NCI-H748 (cell line): ENCODE results near the gene SIX2.

Experiments used
- DNase-seq: peaks from one replicate; lab custom pipeline; 2025; ENCODE audit not compliant: unreplicated experiment; lab: John Stamatoyannopoulos, UW

Gene SIX2

GRCh38 chr2:44967727-44968432, 41.4 kb downstream of the SIX2 start:
- DNase-seq, result no peak

DNA sequence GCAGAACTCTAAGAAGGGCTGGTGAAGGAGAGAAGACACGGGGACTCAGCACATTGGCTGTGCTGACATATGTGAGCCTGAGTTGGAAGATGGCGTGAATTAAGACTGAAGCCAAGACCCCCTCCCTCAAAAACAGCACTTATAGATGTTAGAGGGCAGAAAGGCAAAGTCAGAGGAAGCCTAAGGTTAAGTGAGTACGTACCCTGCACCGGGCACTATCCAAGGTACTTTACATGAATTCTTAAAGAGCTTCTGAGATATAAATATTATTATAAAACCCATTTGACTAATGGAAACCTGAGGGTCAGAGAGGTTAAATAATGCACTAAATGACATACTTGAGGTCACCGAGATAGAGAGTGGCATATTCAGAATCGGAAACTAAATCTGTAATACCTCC, 42.2 kb downstream of the SIX2 start:
- no peak for DNase-seq

DNA sequence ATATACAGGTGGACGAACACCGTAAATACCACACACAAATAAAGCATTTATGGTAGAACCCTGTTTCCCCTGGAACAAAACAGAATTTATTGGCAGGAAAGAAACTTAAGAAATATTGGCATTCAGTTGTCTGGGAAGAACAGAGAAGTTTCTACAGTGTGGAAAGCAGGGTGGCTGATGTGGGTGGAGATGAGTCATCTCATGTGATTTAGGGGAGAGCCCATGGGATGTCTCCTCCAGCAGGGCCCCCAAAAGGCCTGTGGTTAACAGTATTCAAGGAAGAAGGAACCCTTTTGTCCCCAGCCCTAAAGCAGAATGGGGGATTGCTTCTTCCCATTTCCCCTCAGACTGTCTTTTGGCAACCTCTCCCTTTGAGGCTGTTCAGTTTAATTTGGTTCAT, 43.6 kb downstream of the SIX2 start:
- DNase-seq, result no peak

GRCh38 chr2:44964752-44965236, 44.5 kb downstream of the SIX2 start:
- peak; percentile 88 for DNase-seq

GRCh38 chr2:44962176-44962695, 47.0 kb downstream of the SIX2 start:
- no peak for DNase-seq

- no peak for DNase-seq
Measured at GRCh38 chr2:44960871-44961270, 48.4 kb downstream of the SIX2 start.

DNA sequence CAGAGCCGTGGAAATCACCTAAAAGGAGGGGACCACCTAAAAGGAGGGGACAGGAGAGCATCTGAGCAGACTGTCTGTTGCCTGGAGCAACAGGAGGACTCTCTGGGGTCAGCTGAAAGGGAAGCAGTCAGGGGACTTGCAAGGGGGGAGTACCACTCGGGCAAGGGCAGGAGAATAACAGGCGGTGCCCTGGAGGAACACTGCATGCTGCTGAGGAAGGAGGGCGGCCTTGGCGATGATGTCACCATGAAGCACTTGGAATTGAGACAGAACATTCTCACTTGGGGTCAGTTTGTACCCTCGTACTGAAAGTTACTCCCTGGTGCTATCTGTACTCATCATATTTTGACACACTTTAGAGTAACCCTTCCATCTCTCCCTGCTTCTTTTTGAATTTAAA, 49.4 kb downstream of the SIX2 start:
- DNase-seq, result no peak

GRCh38 chr2:44957656-44958327, 51.5 kb downstream of the SIX2 start:
- no peak for DNase-seq

DNA sequence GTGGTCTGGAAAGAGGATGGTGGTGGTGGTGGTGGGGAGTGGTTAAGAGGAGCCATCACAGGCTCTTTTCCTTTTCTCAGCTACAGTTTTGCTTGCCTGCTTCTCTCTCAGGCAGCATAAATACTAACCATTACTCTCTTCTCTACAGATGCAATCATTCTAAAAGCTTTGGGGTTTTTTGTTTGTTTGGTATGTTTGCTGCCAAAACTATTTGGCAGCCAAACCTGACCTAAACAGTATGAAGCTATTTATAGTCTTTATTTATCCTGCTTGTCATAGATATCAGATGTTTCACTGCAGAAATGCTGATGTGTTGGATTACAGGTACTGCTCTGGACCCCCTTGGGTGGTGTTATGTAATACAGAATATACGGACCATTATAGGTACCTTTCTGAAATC, 52.4 kb downstream of the SIX2 start:
- no peak for DNase-seq

- DNase-seq, result peak; percentile 72
Measured at GRCh38 chr2:44955593-44956392, 53.5 kb downstream of the SIX2 start.
